Transverse colon (tissue), 3 donors: ENCODE data around the gene KRTAP24-1.

ENCODE experiments used
- EP300 ChIP-seq: sonication (generic); formaldehyde crosslinking; IDR thresholded peaks from one replicate; pipeline ENCODE4 v1.6.1; 2017; ENCODE audit warnings: antibody characterized with exemption, low read depth
- POLR2A ChIP-seq: fragments of 450-650 bp; IDR thresholded peaks from one replicate; pipeline ENCODE4 v1.6.1; 2016; ENCODE audit warnings: antibody characterized with exemption, mild to moderate bottlenecking, moderate library complexity
- TF ChIP-seq, protein P1 (sequence below), 5 experiments: fragments of 200-600 bp in 3 of 5; fragments of 450-650 bp in 2 of 5; sonication (generic) in 3 of 5; IDR thresholded peaks; 1 replicate in 2 of 5; 2 replicates in 3 of 5; pipeline ENCODE4 v1.5.1; 2016 to 2017; ENCODE audit warnings: antibody characterized with exemption in 5 of 5, inconsistent platforms in 3 of 5, mild to moderate bottlenecking in 2 of 5, moderate library complexity in 1 of 5

DNA sequence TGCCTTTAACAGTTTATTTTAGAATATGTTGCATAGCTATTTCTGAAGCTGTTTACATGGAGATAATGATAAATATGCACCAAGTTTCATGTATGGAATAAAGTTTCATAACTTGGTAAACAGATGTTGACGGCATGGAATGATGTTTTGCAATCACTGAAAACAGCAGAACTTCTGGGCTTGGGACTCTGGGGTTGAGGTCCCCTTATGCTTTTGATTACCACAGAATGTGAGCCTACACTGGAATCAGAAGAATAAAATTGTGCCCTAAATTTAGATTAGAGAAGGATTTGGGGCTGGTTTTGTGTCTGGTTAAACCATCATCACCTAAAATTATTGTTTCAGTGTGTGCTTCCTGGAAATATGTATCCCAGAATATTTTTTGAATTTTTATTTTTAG lies 11.1 kb downstream of the KRTAP24-1 start:
- TF ChIP-seq, protein P1, sequence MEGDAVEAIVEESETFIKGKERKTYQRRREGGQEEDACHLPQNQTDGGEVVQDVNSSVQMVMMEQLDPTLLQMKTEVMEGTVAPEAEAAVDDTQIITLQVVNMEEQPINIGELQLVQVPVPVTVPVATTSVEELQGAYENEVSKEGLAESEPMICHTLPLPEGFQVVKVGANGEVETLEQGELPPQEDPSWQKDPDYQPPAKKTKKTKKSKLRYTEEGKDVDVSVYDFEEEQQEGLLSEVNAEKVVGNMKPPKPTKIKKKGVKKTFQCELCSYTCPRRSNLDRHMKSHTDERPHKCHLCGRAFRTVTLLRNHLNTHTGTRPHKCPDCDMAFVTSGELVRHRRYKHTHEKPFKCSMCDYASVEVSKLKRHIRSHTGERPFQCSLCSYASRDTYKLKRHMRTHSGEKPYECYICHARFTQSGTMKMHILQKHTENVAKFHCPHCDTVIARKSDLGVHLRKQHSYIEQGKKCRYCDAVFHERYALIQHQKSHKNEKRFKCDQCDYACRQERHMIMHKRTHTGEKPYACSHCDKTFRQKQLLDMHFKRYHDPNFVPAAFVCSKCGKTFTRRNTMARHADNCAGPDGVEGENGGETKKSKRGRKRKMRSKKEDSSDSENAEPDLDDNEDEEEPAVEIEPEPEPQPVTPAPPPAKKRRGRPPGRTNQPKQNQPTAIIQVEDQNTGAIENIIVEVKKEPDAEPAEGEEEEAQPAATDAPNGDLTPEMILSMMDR (IDR thresholded peaks at IDR 0.05), result no peak
- TF ChIP-seq EP300, result no peak
- no peak for TF ChIP-seq POLR2A
